ENCODE measurements around the gene SNRPA. TPM values are rescaled to one million over a fixed set of nuclear protein-coding genes. Genes with fewer than 3 reads are reported as not detected.
A peak's percentile ranks its signal among the peaks of the same experiment; 100 is the strongest.

SNRPA gene
- total and polyA plus RNA-seq, 2 donors (not counting 1 experiment from before 2014, with no cell fraction given): 92.0 to 147 TPM

DNA sequence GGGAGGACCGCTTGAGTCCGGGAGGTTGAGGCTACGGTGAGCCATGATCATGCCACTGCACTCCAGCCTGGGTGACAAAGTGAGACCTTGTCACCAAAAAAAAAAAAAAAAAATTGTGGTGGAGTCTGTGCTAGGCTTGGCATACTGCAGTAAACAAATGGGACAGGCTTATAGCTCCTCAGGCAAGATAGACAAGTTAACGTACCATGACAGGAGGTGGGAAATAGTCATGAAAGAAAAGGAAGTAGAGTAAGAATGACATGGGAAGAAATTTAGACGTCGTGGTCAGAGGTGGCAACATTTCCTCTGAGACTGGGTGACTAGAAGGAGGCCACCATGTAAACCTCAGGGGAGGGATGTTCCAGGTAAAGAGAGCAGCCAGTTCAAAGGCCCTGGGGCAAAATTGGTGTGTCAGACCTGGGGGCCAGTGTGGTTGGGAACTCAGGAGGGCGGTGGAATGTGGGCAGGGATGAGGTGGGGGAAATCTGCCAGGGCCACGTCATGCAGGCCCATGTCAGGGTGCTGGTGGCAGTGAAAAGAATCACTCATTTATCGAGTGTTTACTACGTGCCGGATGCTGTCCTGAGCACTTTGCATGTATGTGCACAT, 5.6 kb downstream of the SNRPA start:
- H3K27ac ChIP-seq (ENCODE audit: low read length in 2 of 2): peak overlapping the region in 1 of 2 donors; percentile 52
- TF ChIP-seq, protein P1, sequence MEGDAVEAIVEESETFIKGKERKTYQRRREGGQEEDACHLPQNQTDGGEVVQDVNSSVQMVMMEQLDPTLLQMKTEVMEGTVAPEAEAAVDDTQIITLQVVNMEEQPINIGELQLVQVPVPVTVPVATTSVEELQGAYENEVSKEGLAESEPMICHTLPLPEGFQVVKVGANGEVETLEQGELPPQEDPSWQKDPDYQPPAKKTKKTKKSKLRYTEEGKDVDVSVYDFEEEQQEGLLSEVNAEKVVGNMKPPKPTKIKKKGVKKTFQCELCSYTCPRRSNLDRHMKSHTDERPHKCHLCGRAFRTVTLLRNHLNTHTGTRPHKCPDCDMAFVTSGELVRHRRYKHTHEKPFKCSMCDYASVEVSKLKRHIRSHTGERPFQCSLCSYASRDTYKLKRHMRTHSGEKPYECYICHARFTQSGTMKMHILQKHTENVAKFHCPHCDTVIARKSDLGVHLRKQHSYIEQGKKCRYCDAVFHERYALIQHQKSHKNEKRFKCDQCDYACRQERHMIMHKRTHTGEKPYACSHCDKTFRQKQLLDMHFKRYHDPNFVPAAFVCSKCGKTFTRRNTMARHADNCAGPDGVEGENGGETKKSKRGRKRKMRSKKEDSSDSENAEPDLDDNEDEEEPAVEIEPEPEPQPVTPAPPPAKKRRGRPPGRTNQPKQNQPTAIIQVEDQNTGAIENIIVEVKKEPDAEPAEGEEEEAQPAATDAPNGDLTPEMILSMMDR (IDR thresholded peaks at IDR 0.05): no peak
- TF ChIP-seq EZH2 (IDR thresholded peaks at IDR 0.05; ENCODE audit: borderline replicate concordance, insufficient read depth, low read depth, low read length, poor library complexity, severe bottlenecking): no peak
- intact Hi-C loops (cut with micrococcal nuclease): no loop called here
- no peaks in the 10 kb centered on the region for H3K27me3 ChIP-seq (replicated peaks in 1 of 4; ENCODE audit: control extremely low read depth in 1 of 4, control insufficient read depth in 3 of 4, insufficient read depth in 4 of 4, low read length in 3 of 4)
- peaks cover 81% of the 10 kb centered on the region for H3K79me2 ChIP-seq (ENCODE audit: control insufficient read depth, insufficient read depth, low read length)
- ATAC-seq (ENCODE audit: low read depth): no peak
- peaks cover 38 to 51% of the 10 kb centered on the region in 2 donors for H3K4me1 ChIP-seq (ENCODE audit: control insufficient read depth in 2 of 2, insufficient read depth in 2 of 2, low read length in 2 of 2)
- peak overlapping the region; percentile 70 for H3K27ac Mint-ChIP-seq
- H3K9me3 Mint-ChIP-seq (ENCODE audit: insufficient read depth): no peaks in the 10 kb centered on the region
- no peak overlapping the region for H3K9ac ChIP-seq (ENCODE audit: low read length)
- H3K36me3 ChIP-seq (replicated peaks in 1 of 2; ENCODE audit: control extremely low read depth in 1 of 2, control insufficient read depth in 1 of 2, extremely low read depth in 1 of 2, insufficient read depth in 2 of 2, low read length in 1 of 2): peaks cover 25 to 65% of the 10 kb centered on the region in 2 experiments
- no peaks in the 10 kb centered on the region for H3K27me3 Mint-ChIP-seq
- POLR2A ChIA-PET: interaction anchor here (0.6 to 1.8 kb wide), 2 partner anchors 21 to 35 kb away, joined by 4 to 5 read pairs; partner anchors contain the start of gene RAB4B
- no peaks in the 10 kb centered on the region for H3K9me3 ChIP-seq (ENCODE audit: control extremely low read depth in 1 of 3, control insufficient read depth in 2 of 3, insufficient read depth in 1 of 3, low read length in 2 of 3)
- CTCF ChIA-PET: interaction anchor here (0.5 to 2.9 kb wide), 4 partner anchors 13 to 50 kb away, joined by 3 to 14 read pairs (median 8); partner anchors contain the start of gene EGLN2
- WGBS (ENCODE audit: insufficient coverage): 86% methylated on average over 10 of the region's 11 CpGs
- H4K20me1 ChIP-seq (ENCODE audit: control insufficient read depth, insufficient read depth, low read length, poor library complexity, severe bottlenecking): peaks cover 75% of the 10 kb centered on the region
- no peak overlapping the region for H2AFZ ChIP-seq (ENCODE audit: insufficient read depth, low read depth, low read length, poor library complexity, severe bottlenecking)
- peak overlapping the region; percentile 22 for H3K4me2 ChIP-seq (replicated peaks; ENCODE audit: low read depth, low read length, poor library complexity, severe bottlenecking)
- H3K4me3 ChIP-seq (ENCODE audit: control extremely low read depth in 1 of 5, extremely low read depth in 1 of 5, insufficient read depth in 1 of 5, low read depth in 2 of 5, low read length in 4 of 5): no peak overlapping the region
- no peak for DNase-seq
- peaks cover 43% of the 10 kb centered on the region for H3K4me1 Mint-ChIP-seq
- H3K4me3 Mint-ChIP-seq: peak overlapping the region; percentile 3

DNA sequence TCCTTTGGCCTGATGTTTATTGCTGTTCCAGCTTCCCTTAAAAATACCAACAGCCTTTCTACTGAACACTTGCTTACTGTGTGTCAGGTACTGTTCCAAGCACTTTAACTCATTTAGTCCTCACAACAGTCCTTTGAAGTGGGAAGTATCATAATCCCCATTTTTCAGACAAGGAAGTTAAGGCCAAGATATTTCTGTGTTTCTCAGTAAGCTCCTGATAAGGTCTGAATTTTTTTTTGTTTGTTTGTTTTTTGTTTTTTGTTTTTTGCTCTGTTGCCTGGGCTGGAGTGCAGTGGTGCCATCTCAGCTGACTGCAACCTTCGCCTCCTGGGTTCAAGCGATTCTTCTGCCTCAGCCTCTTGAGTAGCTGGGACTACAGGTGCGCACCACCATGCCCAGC, 7.5 kb downstream of the SNRPA start:
- CTCF ChIA-PET: interaction anchor here (0.9 to 1.1 kb wide), 2 partner anchors 12 to 48 kb away, joined by 3 read pairs; no protein-coding TSS in a partner anchor
- intact Hi-C loops (cut with micrococcal nuclease): no loop called here
- no peak for ATAC-seq (ENCODE audit: low read depth)
- H3K4me2 ChIP-seq (replicated peaks; ENCODE audit: low read depth, low read length, poor library complexity, severe bottlenecking): no peak overlapping the region
- H3K79me2 ChIP-seq (ENCODE audit: control insufficient read depth, insufficient read depth, low read length): peaks cover 79% of the 10 kb centered on the region
- peaks cover 91% of the 10 kb centered on the region for H4K20me1 ChIP-seq (ENCODE audit: control insufficient read depth, insufficient read depth, low read length, poor library complexity, severe bottlenecking)
- H3K27ac Mint-ChIP-seq: no peak overlapping the region
- DNase-seq: no peak
- H3K4me3 ChIP-seq (ENCODE audit: control extremely low read depth in 1 of 5, extremely low read depth in 1 of 5, insufficient read depth in 1 of 5, low read depth in 2 of 5, low read length in 4 of 5): no peak overlapping the region
- H3K9ac ChIP-seq (ENCODE audit: low read length): no peak overlapping the region
- no peak for TF ChIP-seq EZH2 (IDR thresholded peaks at IDR 0.05; ENCODE audit: borderline replicate concordance, insufficient read depth, low read depth, low read length, poor library complexity, severe bottlenecking)
- TF ChIP-seq, protein P1 (IDR thresholded peaks at IDR 0.05): no peak
- peaks cover 30 to 84% of the 10 kb centered on the region in 2 experiments for H3K36me3 ChIP-seq (replicated peaks in 1 of 2; ENCODE audit: control extremely low read depth in 1 of 2, control insufficient read depth in 1 of 2, extremely low read depth in 1 of 2, insufficient read depth in 2 of 2, low read length in 1 of 2)
- H3K9me3 ChIP-seq (ENCODE audit: control extremely low read depth in 1 of 3, control insufficient read depth in 2 of 3, insufficient read depth in 1 of 3, low read length in 2 of 3): no peaks in the 10 kb centered on the region
- H3K9me3 Mint-ChIP-seq (ENCODE audit: insufficient read depth): no peaks in the 10 kb centered on the region
- no peak overlapping the region for H2AFZ ChIP-seq (ENCODE audit: insufficient read depth, low read depth, low read length, poor library complexity, severe bottlenecking)
- peaks cover 27 to 35% of the 10 kb centered on the region in 2 donors for H3K4me1 ChIP-seq (ENCODE audit: control insufficient read depth in 2 of 2, insufficient read depth in 2 of 2, low read length in 2 of 2)
- H3K4me1 Mint-ChIP-seq: peaks cover 37% of the 10 kb centered on the region
- H3K27me3 Mint-ChIP-seq: no peaks in the 10 kb centered on the region
- H3K27ac ChIP-seq (ENCODE audit: low read length in 2 of 2): no peak overlapping the region
- H3K4me3 Mint-ChIP-seq: no peak overlapping the region
- H3K27me3 ChIP-seq (replicated peaks in 1 of 4; ENCODE audit: control extremely low read depth in 1 of 4, control insufficient read depth in 3 of 4, insufficient read depth in 4 of 4, low read length in 3 of 4): no peaks in the 10 kb centered on the region
- POLR2A ChIA-PET: no interaction called here
- WGBS (ENCODE audit: insufficient coverage): 100% methylated on average over 1 of the region's 3 CpGs

Measured in B cell (primary cell).